ENCODE data around the gene SPATS2L. TPM values are rescaled to one million over a fixed set of nuclear protein-coding genes. Genes with fewer than 3 reads are reported as not detected.

Gene SPATS2L
- total and polyA plus RNA-seq, 2 experiments from 2014 or later: 159 to 202 TPM

DNA sequence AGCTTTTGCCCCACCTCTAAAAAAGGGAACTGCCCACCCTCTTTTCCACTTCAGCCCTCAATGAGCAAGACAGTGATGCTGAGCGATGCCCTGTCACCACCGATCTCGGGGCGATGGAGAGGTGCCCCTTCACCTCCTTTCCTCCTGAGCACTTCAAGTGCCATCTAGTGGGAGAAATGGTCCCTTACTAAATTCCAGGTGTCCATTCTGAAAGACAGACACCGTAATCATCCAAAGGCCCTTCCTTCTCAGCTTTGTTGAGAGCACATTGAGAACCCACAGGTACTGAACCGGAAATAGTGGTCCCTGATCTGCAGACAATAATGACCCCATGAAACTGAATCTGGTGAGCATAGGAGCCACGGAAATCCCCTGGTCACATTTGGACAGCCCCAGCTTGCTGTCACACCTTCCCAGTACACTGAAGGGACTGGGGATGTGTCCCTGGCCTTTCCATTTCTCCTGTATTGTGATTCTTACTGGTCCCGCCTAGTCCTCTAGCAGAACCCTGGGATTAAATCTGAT is 164.9 kb downstream of the SPATS2L start:
- Histone ChIP-seq H4K20me1 (ENCODE audit: insufficient read depth, poor library complexity, severe bottlenecking) (no peaks in the 10 kb centered on the region), H3K4me1 (ENCODE audit: insufficient read depth) (no peaks in the 10 kb centered on the region), H3K27me3 (no peaks in the 10 kb centered on the region), H3K27ac (no peak overlapping the region), H3K4me2 (no peak overlapping the region), H3K9me2 (replicated peaks; ENCODE audit: insufficient read depth) (no peaks in the 10 kb centered on the region), H3K36me3 (replicated peaks; ENCODE audit: insufficient read depth, low read depth) (no peaks in the 10 kb centered on the region), H3K4me3 (no peak overlapping the region), H3K9me3 (ENCODE audit: low read depth) (no peaks in the 10 kb centered on the region), H2AFZ (no peak overlapping the region), H3K79me2 (no peaks in the 10 kb centered on the region)
- 81% methylated on average over 8 of the region's 8 CpGs for WGBS (ENCODE audit: low lambda C conversion rate, missing lambda C conversion rate)
- TF ChIP-seq, protein P1, sequence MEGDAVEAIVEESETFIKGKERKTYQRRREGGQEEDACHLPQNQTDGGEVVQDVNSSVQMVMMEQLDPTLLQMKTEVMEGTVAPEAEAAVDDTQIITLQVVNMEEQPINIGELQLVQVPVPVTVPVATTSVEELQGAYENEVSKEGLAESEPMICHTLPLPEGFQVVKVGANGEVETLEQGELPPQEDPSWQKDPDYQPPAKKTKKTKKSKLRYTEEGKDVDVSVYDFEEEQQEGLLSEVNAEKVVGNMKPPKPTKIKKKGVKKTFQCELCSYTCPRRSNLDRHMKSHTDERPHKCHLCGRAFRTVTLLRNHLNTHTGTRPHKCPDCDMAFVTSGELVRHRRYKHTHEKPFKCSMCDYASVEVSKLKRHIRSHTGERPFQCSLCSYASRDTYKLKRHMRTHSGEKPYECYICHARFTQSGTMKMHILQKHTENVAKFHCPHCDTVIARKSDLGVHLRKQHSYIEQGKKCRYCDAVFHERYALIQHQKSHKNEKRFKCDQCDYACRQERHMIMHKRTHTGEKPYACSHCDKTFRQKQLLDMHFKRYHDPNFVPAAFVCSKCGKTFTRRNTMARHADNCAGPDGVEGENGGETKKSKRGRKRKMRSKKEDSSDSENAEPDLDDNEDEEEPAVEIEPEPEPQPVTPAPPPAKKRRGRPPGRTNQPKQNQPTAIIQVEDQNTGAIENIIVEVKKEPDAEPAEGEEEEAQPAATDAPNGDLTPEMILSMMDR (IDR thresholded peaks at IDR 0.05; ENCODE audit: poor library complexity): peak; percentile 53
- no peak for TF ChIP-seq EZH2phosphoT487 (IDR thresholded peaks at IDR 0.05; ENCODE audit: low read depth, severe bottlenecking, unreplicated experiment)
- peak; percentile 31 for DNase-seq (ENCODE audit: low spot score)

DNA sequence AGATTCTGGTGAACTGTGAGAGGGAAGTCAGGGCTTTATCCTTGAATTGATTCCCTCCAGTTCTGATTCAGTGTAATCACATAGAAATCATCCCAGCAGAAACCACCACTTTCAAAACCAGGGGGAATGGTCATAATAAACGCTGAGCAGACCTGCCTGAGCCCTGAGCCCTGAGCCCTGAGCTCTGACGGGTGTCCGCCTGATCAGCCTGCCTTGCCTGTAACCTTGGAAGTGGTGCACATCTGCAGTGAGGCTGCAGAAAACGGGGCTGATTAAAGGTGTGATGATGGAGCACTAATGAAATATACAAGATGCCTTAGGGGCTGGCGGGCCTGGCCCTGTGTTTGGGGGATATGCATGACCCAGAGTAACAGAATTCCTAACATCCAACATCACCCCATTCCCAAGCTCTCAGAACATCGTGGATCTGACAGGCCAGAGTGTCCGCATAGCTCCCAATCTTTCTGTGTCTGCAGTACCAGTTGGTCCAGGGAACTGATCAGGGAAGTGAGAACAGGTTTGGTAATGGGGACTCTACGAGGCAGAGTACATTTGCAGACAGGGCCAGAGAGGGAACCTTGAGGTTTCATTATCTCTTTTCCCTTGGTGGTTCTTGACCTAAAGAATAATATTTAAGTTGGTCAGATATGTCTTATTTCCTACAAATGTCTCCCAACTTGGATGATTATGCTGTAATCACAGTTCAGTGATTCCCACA is 165.6 kb downstream of the SPATS2L start:
- H3K4me1 ChIP-seq (ENCODE audit: insufficient read depth): no peaks in the 10 kb centered on the region
- 84% methylated on average over 8 of the region's 8 CpGs for WGBS (ENCODE audit: low lambda C conversion rate, missing lambda C conversion rate)
- TF ChIP-seq, protein P1 (IDR thresholded peaks at IDR 0.05; ENCODE audit: poor library complexity): no peak
- TF ChIP-seq EZH2 (IDR thresholded peaks at IDR 0.05; ENCODE audit: borderline replicate concordance): no peak
- TF ChIP-seq EZH2phosphoT487 (IDR thresholded peaks at IDR 0.05; ENCODE audit: low read depth, severe bottlenecking, unreplicated experiment): no peak
- H3K4me3 ChIP-seq: no peak overlapping the region
- no peak overlapping the region for H2AFZ ChIP-seq
- no peaks in the 10 kb centered on the region for H4K20me1 ChIP-seq (ENCODE audit: insufficient read depth, poor library complexity, severe bottlenecking)
- H3K79me2 ChIP-seq: no peaks in the 10 kb centered on the region
- H3K36me3 ChIP-seq (replicated peaks; ENCODE audit: insufficient read depth, low read depth): no peaks in the 10 kb centered on the region
- no peak overlapping the region for H3K4me2 ChIP-seq
- H3K27me3 ChIP-seq: no peaks in the 10 kb centered on the region
- no peak for DNase-seq (ENCODE audit: low spot score)
- no peaks in the 10 kb centered on the region for H3K9me2 ChIP-seq (replicated peaks; ENCODE audit: insufficient read depth)
- H3K27ac ChIP-seq: no peak overlapping the region
- no peaks in the 10 kb centered on the region for H3K9me3 ChIP-seq (ENCODE audit: low read depth)

DNA sequence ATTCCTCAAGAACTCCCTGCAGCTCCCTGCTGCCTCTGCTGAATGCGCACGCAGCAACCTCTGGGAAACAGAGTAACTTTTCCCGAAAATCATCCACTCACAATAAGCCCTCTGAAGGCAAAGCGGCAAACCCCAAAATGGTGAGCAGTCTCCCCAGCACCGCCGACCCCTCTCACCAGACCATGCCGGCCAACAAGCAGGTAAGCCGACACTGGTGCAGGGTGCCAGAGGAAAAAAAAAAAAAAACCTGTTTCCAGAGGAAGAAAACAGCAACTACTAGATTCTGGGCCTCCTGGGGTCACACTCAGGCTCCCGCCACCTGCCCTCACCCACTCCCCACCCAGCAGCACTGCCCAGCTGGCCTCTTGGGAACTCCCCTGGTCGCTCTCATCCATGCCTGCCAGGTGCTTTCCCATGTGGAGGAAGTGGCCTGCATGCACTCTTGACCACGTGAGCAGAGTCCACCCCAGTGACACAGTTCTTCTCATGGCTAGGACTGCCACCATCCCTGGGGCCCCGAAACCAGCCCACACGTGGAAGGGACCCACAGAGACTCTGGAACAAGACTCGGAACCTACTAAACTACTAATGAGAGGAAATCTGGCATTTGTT is 166.5 kb downstream of the SPATS2L start:
- H3K27me3 ChIP-seq: no peaks in the 10 kb centered on the region
- H3K36me3 ChIP-seq (replicated peaks; ENCODE audit: insufficient read depth, low read depth): no peaks in the 10 kb centered on the region
- 99% methylated on average over 14 of the region's 14 CpGs for WGBS (ENCODE audit: low lambda C conversion rate, missing lambda C conversion rate)
- H3K79me2 ChIP-seq: no peaks in the 10 kb centered on the region
- H3K9me3 ChIP-seq (ENCODE audit: low read depth): no peaks in the 10 kb centered on the region
- no peaks in the 10 kb centered on the region for H3K4me1 ChIP-seq (ENCODE audit: insufficient read depth)
- no peak overlapping the region for H3K4me3 ChIP-seq
- no peak overlapping the region for H3K27ac ChIP-seq
- no peaks in the 10 kb centered on the region for H3K9me2 ChIP-seq (replicated peaks; ENCODE audit: insufficient read depth)
- H4K20me1 ChIP-seq (ENCODE audit: insufficient read depth, poor library complexity, severe bottlenecking): no peaks in the 10 kb centered on the region
- no peak overlapping the region for H3K4me2 ChIP-seq
- TF ChIP-seq EZH2phosphoT487 (IDR thresholded peaks at IDR 0.05; ENCODE audit: low read depth, severe bottlenecking, unreplicated experiment) (no peak), EZH2 (IDR thresholded peaks at IDR 0.05; ENCODE audit: borderline replicate concordance) (no peak)
- TF ChIP-seq, protein P1 (IDR thresholded peaks at IDR 0.05; ENCODE audit: poor library complexity): no peak
- no peak overlapping the region for H2AFZ ChIP-seq
- DNase-seq (ENCODE audit: low spot score): no peak
